Measurements from ENCODE around the gene SPEM1. TPM values are rescaled to one million over a fixed set of nuclear protein-coding genes. Genes with fewer than 3 reads are reported as not detected.
A peak's percentile ranks its signal among the peaks of the same experiment; 100 is the strongest.

SPEM1 gene
- total RNA-seq, 4 donors from 2014 or later = not detected

DNA sequence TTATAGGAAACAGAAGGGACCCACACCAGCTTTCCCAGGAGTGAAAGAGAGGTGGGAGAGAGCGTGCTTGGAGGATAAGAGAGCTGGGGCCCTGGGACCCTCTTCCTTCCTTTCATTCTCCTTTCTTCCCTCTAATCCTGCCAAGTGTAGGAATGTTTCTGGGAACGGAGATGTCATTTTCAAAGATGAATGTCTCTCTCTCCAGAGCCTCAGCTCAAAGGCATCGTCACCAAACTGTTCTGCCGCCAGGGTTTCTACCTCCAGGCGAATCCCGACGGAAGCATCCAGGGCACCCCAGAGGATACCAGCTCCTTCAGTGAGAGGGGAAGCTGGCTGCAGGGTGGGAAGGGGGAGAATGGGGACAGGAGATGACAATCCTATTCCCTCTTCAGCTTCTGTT, 21.1 kb downstream of the SPEM1 start:
- no peak overlapping the region for H3K4me3 ChIP-seq (ENCODE audit: low read depth, poor library complexity, severe bottlenecking)
- no peak for TF ChIP-seq POLR2A (IDR thresholded peaks at IDR 0.05)
- TF ChIP-seq, protein P1, sequence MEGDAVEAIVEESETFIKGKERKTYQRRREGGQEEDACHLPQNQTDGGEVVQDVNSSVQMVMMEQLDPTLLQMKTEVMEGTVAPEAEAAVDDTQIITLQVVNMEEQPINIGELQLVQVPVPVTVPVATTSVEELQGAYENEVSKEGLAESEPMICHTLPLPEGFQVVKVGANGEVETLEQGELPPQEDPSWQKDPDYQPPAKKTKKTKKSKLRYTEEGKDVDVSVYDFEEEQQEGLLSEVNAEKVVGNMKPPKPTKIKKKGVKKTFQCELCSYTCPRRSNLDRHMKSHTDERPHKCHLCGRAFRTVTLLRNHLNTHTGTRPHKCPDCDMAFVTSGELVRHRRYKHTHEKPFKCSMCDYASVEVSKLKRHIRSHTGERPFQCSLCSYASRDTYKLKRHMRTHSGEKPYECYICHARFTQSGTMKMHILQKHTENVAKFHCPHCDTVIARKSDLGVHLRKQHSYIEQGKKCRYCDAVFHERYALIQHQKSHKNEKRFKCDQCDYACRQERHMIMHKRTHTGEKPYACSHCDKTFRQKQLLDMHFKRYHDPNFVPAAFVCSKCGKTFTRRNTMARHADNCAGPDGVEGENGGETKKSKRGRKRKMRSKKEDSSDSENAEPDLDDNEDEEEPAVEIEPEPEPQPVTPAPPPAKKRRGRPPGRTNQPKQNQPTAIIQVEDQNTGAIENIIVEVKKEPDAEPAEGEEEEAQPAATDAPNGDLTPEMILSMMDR (IDR thresholded peaks at IDR 0.05) = no peak
- DNase-seq (ENCODE audit: low spot score in 2 of 2) = no peak
- intact Hi-C loops (cut with DNase I; ENCODE audit: low total_unique reads) = no loop called here
- 59 to 63% methylated on average over 7 of the region's 7 CpGs for WGBS, 2 donors

DNA sequence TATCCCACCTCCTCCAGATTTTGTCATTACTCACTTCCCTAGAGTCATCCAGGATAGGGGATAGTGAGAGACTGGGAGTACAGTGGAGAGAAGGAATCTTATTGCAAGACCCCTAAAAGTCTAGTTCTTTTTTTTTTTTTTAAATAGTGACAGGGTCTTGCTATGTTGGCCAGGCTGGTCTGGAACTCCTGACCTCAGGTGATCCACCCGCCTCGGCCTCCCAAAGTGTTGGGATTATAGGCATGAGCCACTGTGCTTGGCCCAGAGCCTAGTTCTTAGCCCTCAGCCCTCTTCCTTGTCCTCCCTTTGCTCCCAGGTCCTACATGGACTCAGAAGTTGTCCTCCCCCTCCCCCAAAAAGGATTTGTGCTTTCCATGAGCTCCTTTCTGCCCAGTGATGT, 22.0 kb downstream of the SPEM1 start:
- 92 to 97% methylated on average over 2 of the region's 2 CpGs for WGBS, 2 donors
- no peak for TF ChIP-seq POLR2A (IDR thresholded peaks at IDR 0.05)
- TF ChIP-seq, protein P1 (IDR thresholded peaks at IDR 0.05) = no peak
- DNase-seq (ENCODE audit: low spot score in 2 of 2) = no peak
- H3K4me3 ChIP-seq (ENCODE audit: low read depth, poor library complexity, severe bottlenecking) = no peak overlapping the region
- intact Hi-C loops (cut with DNase I; ENCODE audit: low total_unique reads) = no loop called here

DNA sequence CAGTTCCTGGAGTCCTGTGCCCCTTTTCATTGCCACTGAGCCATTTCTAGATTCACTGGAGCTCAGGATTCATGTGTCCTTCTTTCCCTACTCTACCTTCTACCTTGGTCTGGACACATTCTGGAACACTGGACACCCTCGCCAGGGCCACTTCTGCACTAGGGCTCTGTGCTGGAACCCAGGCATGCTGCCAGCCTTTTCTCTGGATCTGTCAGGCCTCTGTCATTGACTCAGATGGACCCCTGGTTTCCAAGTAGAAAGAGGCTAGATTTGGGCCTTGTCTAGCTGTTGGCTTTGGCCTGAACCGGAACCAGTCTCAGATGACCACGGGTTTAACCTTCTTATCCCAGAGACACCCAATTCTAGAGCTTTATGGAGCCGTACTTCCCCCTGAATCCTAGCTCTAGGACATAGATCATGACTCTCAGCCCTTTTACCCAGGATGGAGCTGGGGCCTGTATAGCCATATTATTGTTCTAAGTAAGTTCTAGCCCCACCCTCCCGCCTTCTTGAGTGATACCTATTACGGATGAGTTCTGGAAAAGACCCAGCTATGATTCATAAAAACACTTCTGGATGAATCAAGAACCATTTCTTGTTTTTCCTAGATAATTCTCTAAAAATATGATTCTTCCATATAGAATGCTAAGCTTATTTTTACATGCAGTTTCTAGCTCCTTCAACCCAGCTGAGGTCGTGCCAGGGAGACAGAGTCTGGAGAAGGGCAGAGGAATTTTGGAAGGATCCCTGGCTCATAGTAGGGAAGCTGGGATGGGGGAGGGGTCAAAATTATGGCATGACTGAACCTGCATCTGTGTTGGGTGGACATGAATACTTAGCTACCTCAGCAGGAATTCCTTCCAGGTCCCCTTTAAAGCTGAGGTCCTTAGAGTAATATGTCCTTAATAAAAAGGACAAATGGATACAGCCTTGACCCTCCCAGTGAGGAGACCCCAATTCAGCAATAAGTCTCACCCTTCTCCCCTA, 23.7 kb downstream of the SPEM1 start:
- DNase-seq (ENCODE audit: low spot score in 2 of 2) = peak in 1 of 2 donors; percentile 82
- TF ChIP-seq, protein P1 (IDR thresholded peaks at IDR 0.05) = no peak
- TF ChIP-seq POLR2A (IDR thresholded peaks at IDR 0.05) = no peak
- H3K4me3 ChIP-seq (ENCODE audit: low read depth, poor library complexity, severe bottlenecking) = no peak overlapping the region
- intact Hi-C loops (cut with DNase I; ENCODE audit: low total_unique reads) = no loop called here
- 67 to 79% methylated on average over 7 of the region's 7 CpGs for WGBS, 2 donors

DNA sequence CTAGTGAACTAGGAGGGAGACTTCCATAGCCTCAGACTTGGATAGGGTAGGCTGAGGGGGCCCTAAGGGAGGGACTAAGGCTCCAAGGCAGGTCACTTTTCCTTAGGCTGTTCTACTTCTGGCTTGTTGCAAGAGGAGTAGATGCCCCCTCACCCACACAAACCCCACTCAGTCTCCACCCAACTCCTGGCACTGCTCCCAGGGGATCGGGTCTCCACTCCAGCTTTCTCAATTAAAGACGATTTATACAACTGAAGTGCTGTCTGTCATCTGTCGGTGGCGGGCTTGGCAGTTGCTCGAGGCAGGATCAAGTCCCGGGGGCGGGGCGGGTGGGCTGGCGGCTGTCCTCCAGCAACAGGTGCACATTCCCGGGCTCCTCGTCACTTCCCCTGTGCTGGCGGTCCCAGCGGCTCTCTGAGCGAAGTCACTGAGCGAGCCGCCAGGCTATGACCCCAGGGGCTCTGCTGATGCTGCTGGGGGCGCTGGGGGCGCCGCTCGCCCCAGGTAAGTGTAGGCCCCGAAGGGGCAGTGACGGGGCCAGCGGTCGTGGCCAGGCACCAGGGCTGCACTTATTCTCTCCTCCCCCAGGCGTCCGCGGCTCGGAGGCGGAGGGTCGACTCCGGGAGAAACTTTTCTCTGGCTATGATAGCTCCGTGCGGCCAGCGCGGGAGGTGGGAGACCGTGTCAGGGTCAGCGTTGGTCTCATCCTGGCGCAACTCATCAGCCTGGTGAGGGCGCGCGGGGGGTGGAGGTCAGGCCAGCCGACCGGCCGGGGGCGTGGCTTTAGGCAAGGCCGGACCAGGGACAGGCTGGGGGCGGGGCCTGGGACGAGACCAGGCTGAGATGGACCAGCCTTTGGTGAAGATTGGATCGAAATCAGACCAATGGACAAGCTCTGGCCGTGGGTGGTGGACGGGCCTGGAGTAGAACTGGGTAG, 24.8 kb downstream of the SPEM1 start, which contains the start of gene CHRNB1:
Gene CHRNB1 (plus strand): TSS at position 380 of the 937 bp plus-strand sequence. CDS start 67 bp downstream, at position 447.
- DNase-seq (ENCODE audit: low spot score in 2 of 2) = peak; percentile 64 to 93
- 8 to 15% methylated on average over 24 to 34 of the region's 51 CpGs for WGBS, 2 donors
- intact Hi-C loops (cut with DNase I; ENCODE audit: low total_unique reads) = no loop called here

DNA sequence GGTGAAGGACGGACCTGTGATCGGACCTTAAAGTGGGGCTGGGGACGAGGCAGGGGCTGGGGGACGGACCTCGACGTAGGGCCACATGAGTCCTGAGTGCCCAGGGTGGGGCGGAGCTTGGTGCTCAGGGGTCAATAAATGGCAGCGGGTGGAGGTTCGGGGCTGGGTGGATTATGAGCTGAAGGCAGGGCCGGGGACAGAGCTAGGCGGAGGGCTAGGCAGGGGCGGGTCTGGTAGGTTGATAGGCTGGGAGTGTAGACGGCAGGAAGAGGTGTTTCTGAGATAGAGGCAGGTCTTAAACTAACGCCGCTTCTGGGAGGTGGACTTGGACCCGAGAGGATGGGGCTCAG, 25.5 kb downstream of the SPEM1 start:
- intact Hi-C loops (cut with DNase I; ENCODE audit: low total_unique reads) = no loop called here
- WGBS, 2 donors = 9 to 12% methylated on average over 16 of the region's 16 CpGs
- DNase-seq (ENCODE audit: low spot score in 2 of 2) = no peak
- no peak overlapping the region for H3K4me3 ChIP-seq (ENCODE audit: low read depth, poor library complexity, severe bottlenecking)
- TF ChIP-seq, protein P1 (IDR thresholded peaks at IDR 0.05) = no peak
- TF ChIP-seq POLR2A (IDR thresholded peaks at IDR 0.05) = no peak

More for the DNA sequence above, 24.8 kb downstream of the SPEM1 start, which contains the start of gene CHRNB1:
- H3K4me3 ChIP-seq (ENCODE audit: low read depth, poor library complexity, severe bottlenecking) = peak within 1 kb of the TSS; percentile 6
- TF ChIP-seq, protein P1 (IDR thresholded peaks at IDR 0.05) = no peak
- no peak for TF ChIP-seq POLR2A (IDR thresholded peaks at IDR 0.05)
